Activated T-helper 1 cell treated with anti-CD3 and anti-CD28 coated beads, Interleukin-2, amount 50 U/mL, for 16 hours (primary cell): ENCODE measurements around the gene PPP1CA.

Experiments
- DNase-seq, 2 donors: peaks; one replicate each; pipeline ENCODE4 v3.0.0-alpha.2; 2020; ENCODE audit warnings: low read depth in 1 of 2, low spot score in 1 of 2

The PPP1CA gene

DNA sequence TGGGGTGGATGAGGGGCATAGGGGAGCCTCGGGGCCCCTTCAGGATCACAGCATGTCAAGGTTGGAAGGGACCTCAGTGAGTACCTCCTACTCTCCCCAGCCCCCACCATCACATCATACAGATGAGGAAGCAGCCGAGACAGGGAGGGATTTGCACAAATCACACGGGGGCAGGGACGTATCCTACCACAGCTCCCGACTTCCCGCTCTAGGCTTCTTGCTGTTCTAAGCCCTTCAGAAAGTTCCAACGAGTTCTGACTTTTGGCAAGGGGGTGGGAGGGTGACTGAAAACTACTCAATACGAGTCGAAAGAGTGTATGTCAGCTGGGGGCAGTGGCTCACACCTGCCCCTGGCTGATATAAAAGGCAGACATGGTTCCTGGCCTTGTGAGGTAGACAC lies 14.6 kb downstream of the PPP1CA start:
- no peak for DNase-seq

GRCh38 chr11:67384851-67385366 lies 16.7 kb downstream of the PPP1CA start:
- no peak for DNase-seq

- peak; percentile 72 to 75 for DNase-seq
Observed at GRCh38 chr11:67382276-67383136, 19.2 kb downstream of the PPP1CA start.

GRCh38 chr11:67381244-67381972 lies 20.2 kb downstream of the PPP1CA start:
- DNase-seq: no peak

GRCh38 chr11:67379061-67380058 lies 22.3 kb downstream of the PPP1CA start:
- no peak for DNase-seq

GRCh38 chr11:67378544-67378943 lies 23.1 kb downstream of the PPP1CA start:
- DNase-seq: no peak

DNA sequence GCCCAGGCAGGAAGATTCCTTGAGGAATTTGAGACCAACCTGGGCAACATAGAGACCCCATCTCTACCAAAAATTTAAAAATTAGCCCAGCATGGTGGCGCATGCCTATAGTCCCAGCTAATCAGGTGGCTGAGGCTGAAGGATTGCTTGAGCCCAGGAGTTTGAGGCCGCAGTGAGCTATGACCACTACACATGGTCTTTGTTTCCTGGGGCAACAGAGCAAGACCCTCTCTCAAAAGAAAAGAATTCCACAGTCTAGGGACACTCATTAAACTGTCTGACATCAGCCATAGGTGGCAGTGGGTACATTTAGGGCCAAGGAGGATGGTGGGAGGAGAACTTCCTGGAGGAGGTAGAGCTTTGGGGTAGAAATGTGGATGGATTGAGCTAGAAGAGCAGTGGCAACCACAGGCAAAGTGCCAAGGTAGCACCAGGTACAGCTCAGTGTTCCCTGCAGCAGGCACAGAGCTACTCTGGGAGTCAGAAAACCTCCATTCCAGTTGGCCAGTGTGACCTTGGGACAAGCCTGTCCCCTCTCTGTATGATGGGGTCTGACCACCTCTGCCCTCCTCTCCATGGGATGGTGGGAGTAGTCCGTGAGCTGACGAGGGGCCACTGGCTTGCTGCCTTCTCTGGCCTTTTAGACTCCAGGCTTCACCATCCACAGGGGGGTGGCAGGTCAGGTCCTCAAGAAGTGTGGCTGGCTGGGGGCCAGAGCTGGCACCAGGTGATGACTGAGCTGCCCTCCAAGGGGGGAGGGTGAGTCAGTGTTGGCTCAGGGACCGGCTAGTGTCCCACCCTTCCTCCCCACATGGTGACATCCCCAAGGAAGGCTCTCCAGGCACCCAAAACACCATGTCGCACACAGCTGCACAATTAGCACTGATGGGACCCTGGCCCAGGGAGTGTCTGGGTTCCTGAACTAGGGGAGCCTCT lies 24.5 kb downstream of the PPP1CA start:
- no peak for DNase-seq

DNA sequence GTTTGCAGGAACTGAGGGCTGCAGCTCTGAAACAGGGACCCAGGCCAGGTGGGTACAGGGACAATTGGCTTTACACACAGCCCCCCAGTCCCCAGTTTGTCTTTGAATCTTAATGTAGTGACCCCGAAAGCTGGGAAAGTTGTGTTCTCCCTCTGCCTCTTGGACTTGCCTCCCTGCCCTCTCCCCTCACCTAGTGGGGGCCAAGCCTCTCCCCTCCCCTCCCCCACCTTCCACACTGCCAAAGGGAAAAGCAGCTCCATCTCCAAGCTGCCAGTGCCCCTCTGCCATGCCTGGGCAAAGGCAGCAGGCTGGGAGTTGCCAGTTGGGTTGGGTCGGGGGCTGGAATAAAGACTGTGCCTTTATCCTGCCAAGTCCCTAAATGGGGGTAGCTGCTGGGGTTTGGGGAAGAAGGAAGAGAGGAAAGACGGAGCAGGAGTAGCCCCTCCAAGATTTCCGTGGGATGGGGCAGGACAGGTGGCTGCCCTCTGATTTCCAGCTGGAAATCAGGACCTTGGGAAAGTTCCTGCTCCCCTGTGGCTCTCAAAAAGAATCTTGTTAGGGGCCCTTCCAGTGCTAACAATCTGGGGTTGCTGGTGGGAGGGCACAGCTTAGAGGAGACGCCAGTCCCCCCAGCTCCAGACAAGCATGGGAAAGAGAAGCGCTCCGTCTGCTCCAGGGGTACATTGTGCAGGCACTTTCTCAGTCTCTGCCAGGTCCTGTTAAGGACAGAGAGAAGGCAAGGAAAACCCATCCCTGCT lies 25.4 kb downstream of the PPP1CA start:
- no peak for DNase-seq

GRCh38 chr11:67375320-67376055 lies 26.2 kb downstream of the PPP1CA start:
- no peak for DNase-seq

- DNase-seq: no peak
Observed at GRCh38 chr11:67374571-67375281, 26.9 kb downstream of the PPP1CA start.

DNA sequence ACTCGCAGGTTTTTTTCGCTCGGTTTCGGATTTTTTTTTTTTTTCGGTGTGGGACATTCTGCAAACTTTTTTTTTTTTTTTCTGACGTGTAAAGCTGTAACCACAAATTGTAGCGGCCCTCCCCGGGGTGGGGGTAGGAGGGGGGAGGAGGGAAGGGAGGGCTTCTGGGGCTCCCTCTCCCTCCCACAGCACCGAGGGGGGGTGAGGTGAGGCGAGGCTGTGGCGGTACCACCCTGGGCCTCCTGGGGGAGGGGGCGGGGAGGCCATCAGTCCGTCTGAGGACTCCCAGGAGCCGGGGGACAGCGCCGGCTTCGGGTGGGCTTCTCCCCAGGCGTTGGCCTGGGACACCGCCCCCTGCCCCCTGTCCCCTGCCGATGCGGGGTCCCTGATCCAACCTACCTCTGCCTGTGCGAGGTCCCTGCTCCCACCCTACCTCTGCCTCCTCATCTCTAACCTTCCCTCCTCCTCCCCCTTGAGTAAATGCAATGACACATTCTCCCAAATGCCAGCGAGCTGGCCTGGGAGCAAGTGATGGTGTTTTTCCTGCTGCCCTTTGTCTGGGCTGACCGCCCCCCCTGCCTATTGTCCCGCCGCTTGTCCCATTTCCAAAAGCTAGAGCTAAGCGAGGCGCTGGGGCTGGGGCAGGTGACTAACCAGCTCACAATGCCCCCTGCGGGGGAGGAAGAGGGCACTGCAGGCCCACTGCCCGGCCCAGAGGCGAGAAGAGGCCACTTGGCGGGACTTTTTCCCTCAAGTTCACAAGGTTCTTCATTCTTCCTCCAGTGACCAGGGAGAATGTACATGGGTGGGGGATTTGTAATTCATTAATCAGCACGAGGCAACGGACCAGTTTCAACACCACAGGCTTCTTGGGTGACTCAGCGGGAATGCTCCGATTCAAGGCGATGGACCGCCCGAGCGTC lies 27.7 kb downstream of the PPP1CA start:
- peak; percentile 62 to 69 for DNase-seq

GRCh38 chr11:67372993-67373647 lies 28.5 kb downstream of the PPP1CA start, which contains the start of gene CLCF1:
Gene CLCF1, minus strand, starts transcription at chr11:67373598. Its CDS starts 59 bp downstream, at chr11:67373539.
- no peak for DNase-seq

- no peak for DNase-seq
Observed at GRCh38 chr11:67372321-67372992, 29.2 kb downstream of the PPP1CA start.

GRCh38 chr11:67371911-67372320 lies 29.7 kb downstream of the PPP1CA start:
- no peak for DNase-seq

GRCh38 chr11:67371189-67371910 lies 30.3 kb downstream of the PPP1CA start:
- no peak for DNase-seq
